Measurements from ENCODE around the gene PARD3B. TPM values are rescaled to one million over a fixed set of nuclear protein-coding genes. Genes with fewer than 3 reads are reported as not detected.

PARD3B gene
- total RNA-seq, 2 experiments from 2014 or later = 0.46 TPM; not detected in 1

DNA sequence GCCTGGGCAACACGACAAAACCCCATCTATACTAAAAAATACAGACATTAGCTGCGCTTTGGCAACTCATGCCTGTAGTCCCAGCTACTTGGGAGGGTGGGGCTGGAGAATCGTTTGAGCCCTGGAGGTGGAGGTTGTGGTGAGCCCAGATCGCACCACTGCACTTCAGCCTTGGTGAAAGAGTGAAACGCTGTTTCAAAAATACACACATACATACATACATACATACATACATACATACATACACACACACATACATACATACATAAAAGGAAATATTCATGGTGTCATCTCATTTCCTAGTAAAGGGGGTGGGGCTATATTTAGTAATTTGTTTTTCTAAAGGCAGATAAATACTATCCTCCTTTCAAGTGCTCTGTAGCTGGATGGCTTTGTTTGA is 205.1 kb downstream of the PARD3B start:
- no peak for ATAC-seq
- no peak overlapping the region for H3K4me3 Mint-ChIP-seq
- no peak overlapping the region for H3K27ac Mint-ChIP-seq
- CTCF ChIA-PET = no interaction called here
- peaks cover 2% of the 10 kb centered on the region for H3K4me1 Mint-ChIP-seq
- no peaks in the 10 kb centered on the region for H3K36me3 Mint-ChIP-seq (ENCODE audit: low read depth)
- DNase-seq = no peak
- intact Hi-C loops (cut with DNase I, micrococcal nuclease) = no loop called here
- H3K9me3 Mint-ChIP-seq (ENCODE audit: low read depth) = peaks cover 2% of the 10 kb centered on the region
- no peaks in the 10 kb centered on the region for H3K27me3 Mint-ChIP-seq
- POLR2A ChIA-PET = no interaction called here

- H3K27me3 Mint-ChIP-seq = no peaks in the 10 kb centered on the region
- no peak overlapping the region for H3K4me3 Mint-ChIP-seq
- DNase-seq (no peak), ATAC-seq (no peak)
- intact Hi-C loops (cut with DNase I, micrococcal nuclease) = no loop called here
- ChIA-PET CTCF (no interaction called here), POLR2A (no interaction called here)
- H3K9me3 Mint-ChIP-seq (ENCODE audit: low read depth) = peaks cover 2% of the 10 kb centered on the region
- H3K27ac Mint-ChIP-seq = no peak overlapping the region
- H3K36me3 Mint-ChIP-seq (ENCODE audit: low read depth) = no peaks in the 10 kb centered on the region
- peaks cover 2% of the 10 kb centered on the region for H3K4me1 Mint-ChIP-seq
Observed at GRCh38 chr2:204751472-204751871, 206.2 kb downstream of the PARD3B start.

GRCh38 chr2:204753841-204754240 is 208.6 kb downstream of the PARD3B start:
- H3K4me1 Mint-ChIP-seq = peaks cover 2% of the 10 kb centered on the region
- no peaks in the 10 kb centered on the region for H3K9me3 Mint-ChIP-seq (ENCODE audit: low read depth)
- no peak overlapping the region for H3K27ac Mint-ChIP-seq
- no peaks in the 10 kb centered on the region for H3K27me3 Mint-ChIP-seq
- intact Hi-C loops (cut with DNase I, micrococcal nuclease) = no loop called here
- ATAC-seq (no peak), DNase-seq (no peak)
- ChIA-PET CTCF (interaction anchor here (0.6 kb wide), 1 partner anchor 326 kb away, joined by 3 read pairs; no protein-coding TSS in a partner anchor), POLR2A (no interaction called here)
- no peaks in the 10 kb centered on the region for H3K36me3 Mint-ChIP-seq (ENCODE audit: low read depth)
- no peak overlapping the region for H3K4me3 Mint-ChIP-seq

DNA sequence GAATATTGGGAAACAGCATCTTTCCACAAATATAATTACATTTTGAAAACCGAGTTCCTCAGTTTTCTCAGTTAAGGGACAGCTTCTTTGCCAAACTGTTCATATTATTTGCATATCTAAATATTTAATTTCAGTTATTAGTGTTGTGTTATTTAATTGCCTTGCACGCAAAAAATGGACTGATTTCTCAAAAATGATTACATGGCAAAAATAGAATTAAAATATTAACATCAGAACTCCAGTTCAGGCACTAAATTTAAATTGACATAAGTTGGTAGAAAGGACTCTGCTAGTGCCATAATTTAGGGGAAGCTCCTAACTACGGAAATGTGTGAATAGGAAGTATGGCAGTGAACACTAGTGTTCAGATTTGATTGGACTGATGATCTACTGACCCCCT is 209.6 kb downstream of the PARD3B start:
- POLR2A ChIA-PET = no interaction called here
- H3K4me3 Mint-ChIP-seq = no peak overlapping the region
- intact Hi-C loops (cut with DNase I, micrococcal nuclease) = no loop called here
- H3K4me1 Mint-ChIP-seq = peaks cover under 1% of the 10 kb centered on the region
- CTCF ChIA-PET = interaction anchor here (0.6 kb wide), 1 partner anchor 495 kb away, joined by 3 read pairs; no protein-coding TSS in a partner anchor
- H3K9me3 Mint-ChIP-seq (ENCODE audit: low read depth) = no peaks in the 10 kb centered on the region
- ATAC-seq (no peak), DNase-seq (no peak)
- no peak overlapping the region for H3K27ac Mint-ChIP-seq
- no peaks in the 10 kb centered on the region for H3K27me3 Mint-ChIP-seq
- no peaks in the 10 kb centered on the region for H3K36me3 Mint-ChIP-seq (ENCODE audit: low read depth)

DNA sequence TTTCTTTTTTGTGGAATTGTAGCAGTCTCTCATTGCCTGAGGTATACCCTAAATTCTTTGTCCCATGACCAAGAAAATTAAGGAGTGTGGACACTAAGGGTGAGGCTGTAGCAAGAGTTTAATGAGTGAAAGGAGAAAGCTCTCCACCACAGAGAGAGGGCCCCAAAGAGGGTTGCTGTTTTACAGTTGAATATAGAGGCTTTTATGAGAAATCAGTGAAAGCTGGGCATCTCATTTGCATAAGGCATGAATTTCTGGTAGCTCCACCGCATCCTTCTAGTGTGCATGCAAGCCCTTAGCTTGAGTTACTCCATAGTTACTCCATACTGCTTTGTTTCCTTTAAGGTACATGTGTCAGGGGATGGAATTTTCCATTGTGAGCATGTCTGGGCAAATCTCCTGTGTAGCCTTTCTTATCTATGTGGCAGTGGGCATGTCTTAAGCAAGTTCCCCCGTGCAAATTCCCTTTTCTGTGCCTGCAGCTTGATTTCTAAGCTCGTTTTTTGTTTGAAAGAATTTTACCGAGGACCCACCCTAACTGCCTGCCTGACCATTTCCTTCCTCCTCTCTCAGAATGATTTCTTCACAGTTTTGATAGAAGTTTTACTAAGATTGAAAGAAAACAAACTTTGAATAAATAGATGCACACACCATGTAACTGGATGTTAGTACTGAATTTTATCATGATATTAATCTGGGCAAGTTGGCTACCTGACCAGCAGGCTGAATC is 218.9 kb downstream of the PARD3B start:
- Mint-ChIP-seq H3K9me3 (ENCODE audit: low read depth) (peaks cover 10% of the 10 kb centered on the region), H3K27me3 (no peaks in the 10 kb centered on the region), H3K4me3 (no peak overlapping the region), H3K4me1 (no peaks in the 10 kb centered on the region), H3K36me3 (ENCODE audit: low read depth) (peaks cover 3% of the 10 kb centered on the region), H3K27ac (no peak overlapping the region)
- DNase-seq (no peak), ATAC-seq (no peak)
- CTCF ChIA-PET = no interaction called here
- POLR2A ChIA-PET = no interaction called here
- intact Hi-C loops (cut with DNase I, micrococcal nuclease) = no loop called here

- no peak for DNase-seq
- Mint-ChIP-seq H3K4me1 (no peaks in the 10 kb centered on the region), H3K27me3 (peaks cover 2% of the 10 kb centered on the region), H3K36me3 (ENCODE audit: low read depth) (no peaks in the 10 kb centered on the region), H3K27ac (no peak overlapping the region), H3K9me3 (ENCODE audit: low read depth) (no peaks in the 10 kb centered on the region), H3K4me3 (no peak overlapping the region)
- CTCF ChIA-PET = interaction anchor here (0.8 kb wide), 1 partner anchor 200 kb away, joined by 3 read pairs; no protein-coding TSS in a partner anchor
- ATAC-seq = no peak
- intact Hi-C loops (cut with DNase I, micrococcal nuclease) = no loop called here
- POLR2A ChIA-PET = no interaction called here
Observed at GRCh38 chr2:204770735-204771134, 225.5 kb downstream of the PARD3B start.

DNA sequence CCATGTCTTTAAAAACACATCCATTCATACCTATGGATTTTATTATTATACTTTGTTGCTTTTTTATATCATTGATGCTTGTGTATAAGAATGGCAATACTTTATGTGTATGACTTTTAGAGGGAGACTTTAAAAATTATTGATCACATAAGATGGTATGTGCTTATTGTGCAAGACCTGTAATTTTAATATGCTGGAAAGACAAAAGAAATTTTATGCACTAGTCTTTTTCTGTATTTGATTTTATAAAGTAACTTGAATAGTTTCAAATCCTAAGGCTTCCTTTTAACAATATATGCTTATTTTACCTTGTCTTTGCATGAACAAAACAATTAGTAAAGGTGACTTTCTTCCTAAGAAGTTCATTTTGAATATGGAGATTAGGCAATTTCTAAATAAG is 226.4 kb downstream of the PARD3B start:
- Mint-ChIP-seq H3K36me3 (ENCODE audit: low read depth) (no peaks in the 10 kb centered on the region), H3K4me1 (no peaks in the 10 kb centered on the region), H3K27ac (no peak overlapping the region), H3K9me3 (ENCODE audit: low read depth) (no peaks in the 10 kb centered on the region), H3K27me3 (peaks cover 2% of the 10 kb centered on the region), H3K4me3 (no peak overlapping the region)
- POLR2A ChIA-PET = no interaction called here
- intact Hi-C loops (cut with DNase I, micrococcal nuclease) = no loop called here
- DNase-seq = no peak
- CTCF ChIA-PET = no interaction called here
- no peak for ATAC-seq

GRCh38 chr2:204772546-204772945 is 227.3 kb downstream of the PARD3B start:
- DNase-seq (no peak), ATAC-seq (no peak)
- Mint-ChIP-seq H3K9me3 (ENCODE audit: low read depth) (no peaks in the 10 kb centered on the region), H3K4me3 (no peak overlapping the region), H3K4me1 (no peaks in the 10 kb centered on the region), H3K27me3 (peaks cover 2% of the 10 kb centered on the region), H3K27ac (no peak overlapping the region), H3K36me3 (ENCODE audit: low read depth) (no peaks in the 10 kb centered on the region)
- ChIA-PET POLR2A (no interaction called here), CTCF (no interaction called here)
- intact Hi-C loops (cut with DNase I, micrococcal nuclease) = no loop called here

DNA sequence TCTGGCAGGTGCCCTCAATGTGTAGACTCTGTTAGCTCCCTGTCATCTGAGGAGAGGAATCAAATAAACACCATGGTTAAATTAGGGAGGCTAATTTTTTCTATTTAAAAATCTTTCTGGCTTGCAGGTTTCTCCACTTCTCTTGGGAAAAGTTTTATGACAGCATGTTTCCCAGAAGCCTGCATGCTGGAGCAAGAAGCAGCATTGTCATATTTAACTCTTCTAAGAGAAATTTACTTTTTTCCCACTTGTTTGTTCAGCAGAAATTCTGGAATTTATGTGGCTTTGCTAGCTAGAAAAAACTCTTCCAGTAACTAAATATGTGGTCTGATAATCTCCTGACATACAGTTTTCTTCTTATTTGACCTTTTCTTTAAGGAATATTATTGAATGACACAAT is 230.5 kb downstream of the PARD3B start:
- Mint-ChIP-seq H3K27ac (no peak overlapping the region), H3K9me3 (ENCODE audit: low read depth) (no peaks in the 10 kb centered on the region), H3K4me1 (no peaks in the 10 kb centered on the region), H3K27me3 (peaks cover 2% of the 10 kb centered on the region), H3K36me3 (ENCODE audit: low read depth) (no peaks in the 10 kb centered on the region), H3K4me3 (no peak overlapping the region)
- DNase-seq (no peak), ATAC-seq (no peak)
- ChIA-PET POLR2A (no interaction called here), CTCF (interaction anchor here (0.8 kb wide), 1 partner anchor 515 kb away, joined by 3 read pairs; no protein-coding TSS in a partner anchor)
- intact Hi-C loops (cut with DNase I, micrococcal nuclease) = no loop called here

GRCh38 chr2:204776781-204777559 is 231.7 kb downstream of the PARD3B start:
- intact Hi-C loops (cut with DNase I, micrococcal nuclease) = no loop called here
- H3K36me3 Mint-ChIP-seq (ENCODE audit: low read depth) = no peaks in the 10 kb centered on the region
- no peaks in the 10 kb centered on the region for H3K4me1 Mint-ChIP-seq
- ChIA-PET CTCF (interaction anchor here (0.6 kb wide), 1 partner anchor 310 kb away, joined by 3 read pairs; no protein-coding TSS in a partner anchor), POLR2A (no interaction called here)
- ATAC-seq (no peak), DNase-seq (no peak)
- H3K4me3 Mint-ChIP-seq = no peak overlapping the region
- H3K9me3 Mint-ChIP-seq (ENCODE audit: low read depth) = no peaks in the 10 kb centered on the region
- H3K27me3 Mint-ChIP-seq = peaks cover 2% of the 10 kb centered on the region
- H3K27ac Mint-ChIP-seq = no peak overlapping the region

GRCh38 chr2:204779771-204780170 is 234.5 kb downstream of the PARD3B start:
- intact Hi-C loops (cut with DNase I, micrococcal nuclease) = no loop called here
- CTCF ChIA-PET = no interaction called here
- H3K27me3 Mint-ChIP-seq = no peaks in the 10 kb centered on the region

DNA sequence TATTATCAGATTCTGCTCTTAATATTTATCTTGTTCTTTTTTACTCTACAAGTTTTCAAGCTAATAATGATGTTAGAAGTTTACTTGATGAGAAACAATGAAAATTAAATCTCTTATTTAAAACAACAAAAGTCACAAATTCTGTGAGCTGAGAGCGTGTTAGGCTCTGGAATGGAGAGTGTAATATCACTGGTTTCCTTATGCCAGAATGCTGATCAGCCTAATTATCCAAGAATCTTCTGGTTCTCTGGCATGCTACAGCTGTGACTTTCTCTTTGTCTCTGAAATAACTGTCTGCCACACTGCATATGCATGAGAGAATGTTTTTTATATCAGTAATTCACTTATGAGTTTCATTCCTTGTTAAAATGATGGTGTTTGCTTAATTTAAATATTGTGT is 236.7 kb downstream of the PARD3B start:
- Mint-ChIP-seq H3K9me3 (ENCODE audit: low read depth) (no peaks in the 10 kb centered on the region), H3K4me1 (no peaks in the 10 kb centered on the region), H3K27me3 (no peaks in the 10 kb centered on the region), H3K4me3 (no peak overlapping the region), H3K27ac (no peak overlapping the region), H3K36me3 (ENCODE audit: low read depth) (no peaks in the 10 kb centered on the region)
- DNase-seq (no peak), ATAC-seq (no peak)
- intact Hi-C loops (cut with DNase I, micrococcal nuclease) = no loop called here
- ChIA-PET POLR2A (interaction anchor here (0.6 kb wide), 1 partner anchor 625 kb away, joined by 10 read pairs; no protein-coding TSS in a partner anchor), CTCF (no interaction called here)

More at GRCh38 chr2:204779771-204780170, 234.5 kb downstream of the PARD3B start:
- DNase-seq (no peak), ATAC-seq (no peak)
- POLR2A ChIA-PET = no interaction called here
- no peak overlapping the region for H3K4me3 Mint-ChIP-seq
- no peak overlapping the region for H3K27ac Mint-ChIP-seq
- H3K36me3 Mint-ChIP-seq (ENCODE audit: low read depth) = no peaks in the 10 kb centered on the region
- H3K4me1 Mint-ChIP-seq = no peaks in the 10 kb centered on the region
- no peaks in the 10 kb centered on the region for H3K9me3 Mint-ChIP-seq (ENCODE audit: low read depth)

All from activated CD4-positive, alpha-beta T cell treated with anti-CD3 and anti-CD28 coated beads for 36 hours (primary cell).